Lung (tissue), 12 donors: ENCODE measurements around the gene OTX1. TPM values are rescaled to one million over a fixed set of nuclear protein-coding genes. Genes with fewer than 3 reads are reported as not detected.
A peak's percentile ranks its signal among the peaks of the same experiment; 100 is the strongest.
"Not testable (repeated sequence)": the region's sequence is repeated elsewhere in the genome, so short reads cannot be mapped to it uniquely, and the experiment has no call there.

Source experiments
- ATAC-seq: fragments of 200-7000 bp; cut with Tn5 transposase; one replicate; pipeline ENCODE4 v1.9.1; 2020; ENCODE audit warnings: moderate number of reproducible peaks; ENCODE audit not compliant: insufficient read depth, low FRiP score
- DNase-seq, 3 donors: peaks; one replicate each; pipeline ENCODE4 v3.0.0-alpha.2; 2013 to 2017
- H3K27ac ChIP-seq, 2 donors: one replicate each; pipeline ENCODE4 v1.5.1; 2013; ENCODE audit warnings: mild to moderate bottlenecking in 2 of 2, moderate library complexity in 2 of 2, control low read depth in 1 of 2, inconsistent platforms in 1 of 2, low read depth in 1 of 2, low read length in 1 of 2
- H3K27me3 ChIP-seq, 3 donors: one replicate each; pipeline ENCODE4 v1.5.1; 2013; ENCODE audit warnings: low read length in 2 of 3; ENCODE audit not compliant: control insufficient read depth in 3 of 3, insufficient read depth in 3 of 3
- H3K36me3 ChIP-seq, 4 donors: one replicate each; pipeline ENCODE4 v1.5.1; 2013; ENCODE audit warnings: low read length in 4 of 4, mild to moderate bottlenecking in 1 of 4, moderate library complexity in 1 of 4; ENCODE audit not compliant: control insufficient read depth in 4 of 4, insufficient read depth in 4 of 4
- H3K4me1 ChIP-seq, 5 donors: one replicate each; pipeline ENCODE4 v1.5.1; 2013; ENCODE audit warnings: low read length in 5 of 5, mild to moderate bottlenecking in 2 of 5, moderate library complexity in 1 of 5; ENCODE audit not compliant: control insufficient read depth in 5 of 5, insufficient read depth in 5 of 5
- H3K4me3 ChIP-seq: one replicate; pipeline ENCODE4 v1.5.1; 2013; ENCODE audit warnings: mild to moderate bottlenecking, control low read depth, moderate library complexity
- H3K9ac ChIP-seq, 2 donors: one replicate each; pipeline ENCODE4 v1.5.1; 2013; ENCODE audit warnings: low read length in 2 of 2, control low read depth in 1 of 2; ENCODE audit not compliant: insufficient read depth in 1 of 2
- H3K9me3 ChIP-seq, 4 donors: one replicate each; pipeline ENCODE4 v1.5.1; 2013; ENCODE audit warnings: low read length in 3 of 4, mild to moderate bottlenecking in 1 of 4, moderate library complexity in 1 of 4; ENCODE audit not compliant: control insufficient read depth in 4 of 4, insufficient read depth in 3 of 4
- CTCF ChIP-seq: IDR thresholded peaks from 2 replicates; pipeline ENCODE4 v1.5.1; 2012; ENCODE audit warnings: mild to moderate bottlenecking; ENCODE audit errors: control extremely low read depth, extremely low read depth
- WGBS, 2 donors: extraction: QIAGEN DNeasy Blood & Tissue Kit; methylation state at CpG; one replicate each; pipeline ENCODE4 v1.1.7; 2013; 5-methylcytosine and 5-hydroxymethylcytosine counted together
- polyA plus RNA-seq, 2 donors: library from polyadenylated mRNA; stranded (reverse); fragments of 200-250 nt; gene quantifications; one replicate each; pipeline ENCODE4 v1.2.1, GENCODE V29; 2013
- total RNA-seq, 2 donors: library from RNA; depleted of rRNA in 1 of 2; stranded (reverse); fragments of >200 nt in 1 of 2; gene quantifications; one replicate each; pipeline ENCODE4 v1.2.1, GENCODE V29; 2014 to 2021
- donor health status: control.
- donor health status: control.
- donor health status: Bipolar disorder and iron deficiency.
- donor health status: healthy.
- donor health status: DM: yes; HTN: yes; CAD: no.

Gene OTX1
- total and polyA plus RNA-seq, 4 donors, result 0.11 to 1.0 (median 0.34) TPM

GRCh38 chr2:63071664-63072063 is 21.0 kb downstream of the OTX1 start:
- Histone ChIP-seq H3K4me3 (no peak overlapping the region), H3K36me3 (no peaks in the 10 kb centered on the region), H3K9ac (no peak overlapping the region), H3K4me1 (no peaks in the 10 kb centered on the region), H3K27ac (no peak overlapping the region), H3K9me3 (peaks cover 0 to 2% (median 1%) of the 10 kb centered on the region in 4 donors), H3K27me3 (peaks cover 0 to 29% (median 12%) of the 10 kb centered on the region in 3 donors)
- no peak for ATAC-seq
- no peak for DNase-seq
- WGBS, 2 donors, result 83 to 85% methylated on average over 2 of the region's 2 CpGs
- TF ChIP-seq CTCF, result no peak

- 77 to 82% methylated on average over 3 of the region's 3 CpGs for WGBS, 2 donors
- no peak overlapping the region for H3K4me3 ChIP-seq
- H3K27me3 ChIP-seq, result peaks cover 0 to 10% (median 5%) of the 10 kb centered on the region in 3 donors
These were observed 23.4 kb downstream of the OTX1 start for GRCh38 chr2:63073994-63074393.

GRCh38 chr2:63074399-63074798 is 23.8 kb downstream of the OTX1 start:
- WGBS, 2 donors, result 89 to 91% methylated on average over 4 of the region's 4 CpGs
- not testable (repeated sequence) for H3K4me1 ChIP-seq, H3K27ac ChIP-seq

More at GRCh38 chr2:63073994-63074393, 23.4 kb downstream of the OTX1 start:
- Histone ChIP-seq H3K27ac (no peak overlapping the region), H3K4me1 (no peaks in the 10 kb centered on the region), H3K9ac (no peak overlapping the region), H3K36me3 (no peaks in the 10 kb centered on the region), H3K9me3 (peaks cover 0 to 2% (median 0%) of the 10 kb centered on the region in 4 donors)
- DNase-seq (no peak), ATAC-seq (peak; percentile 27)
- TF ChIP-seq CTCF, result no peak

GRCh38 chr2:63078852-63079606 is 28.4 kb downstream of the OTX1 start:
- Histone ChIP-seq H3K27ac (no peak overlapping the region), H3K4me1 (no peaks in the 10 kb centered on the region), H3K9ac (no peak overlapping the region), H3K36me3 (no peaks in the 10 kb centered on the region), H3K4me3 (no peak overlapping the region), H3K27me3 (no peaks in the 10 kb centered on the region), H3K9me3 (no peaks in the 10 kb centered on the region)
- WGBS, 2 donors, result 69 to 88% methylated on average over 4 of the region's 4 CpGs
- TF ChIP-seq CTCF, result no peak
- ATAC-seq (no peak), DNase-seq (no peak)

More at GRCh38 chr2:63074399-63074798, 23.8 kb downstream of the OTX1 start:
- H3K36me3 ChIP-seq, H3K9me3 ChIP-seq, H3K4me3 ChIP-seq, ATAC-seq, H3K9ac ChIP-seq, H3K27me3 ChIP-seq, DNase-seq: not testable (repeated sequence)
